ENCODE results near the gene SLIT1.

DNA sequence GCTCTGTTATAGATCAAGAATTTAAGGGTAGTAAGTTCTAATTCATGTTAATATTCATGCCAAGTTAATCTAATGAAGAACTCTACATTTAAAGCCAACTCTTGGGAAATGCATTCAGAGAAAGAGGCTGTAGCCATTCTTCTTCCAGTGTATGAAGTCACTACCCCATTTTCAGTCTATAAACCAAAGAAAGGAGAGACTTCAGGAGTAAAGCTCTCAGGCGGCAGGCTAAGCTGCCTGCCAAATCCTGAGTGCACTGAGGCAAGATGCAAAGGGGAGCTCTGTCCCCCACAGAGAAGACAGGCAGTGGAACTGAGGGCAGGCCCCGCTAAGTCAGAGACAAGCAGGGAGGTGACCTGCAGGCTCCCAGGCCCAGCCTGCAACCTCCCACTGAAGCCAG lies 41.5 kb downstream of the SLIT1 start:
- no peak for TF ChIP-seq ESRRG (CRISPR knock-in tag; IDR thresholded peaks at IDR 0.05)
- TF ChIP-seq PPARA (CRISPR knock-in tag; IDR thresholded peaks at IDR 0.05; ENCODE audit: borderline replicate concordance), result no peak
